ENCODE results near the gene CD81.

CD81 gene

GRCh38 chr11:2375964-2376551 lies 1.1 kb upstream of the CD81 start:
- no peak for DNase-seq (ENCODE audit: low read depth)

GRCh38 chr11:2377511-2378443 lies 667 bp downstream of the CD81 start:
- peak; percentile 56 for DNase-seq (ENCODE audit: low read depth)

GRCh38 chr11:2378527-2379210 lies 1.6 kb downstream of the CD81 start:
- DNase-seq (ENCODE audit: low read depth) = no peak

- DNase-seq (ENCODE audit: low read depth) = no peak
Observed at GRCh38 chr11:2379466-2380174, 2.5 kb downstream of the CD81 start.

- DNase-seq (ENCODE audit: low read depth) = no peak
Observed at GRCh38 chr11:2380396-2380795, 3.3 kb downstream of the CD81 start.

- no peak for DNase-seq (ENCODE audit: low read depth)
Observed at GRCh38 chr11:2380807-2381350, 3.8 kb downstream of the CD81 start.

GRCh38 chr11:2381494-2382128 lies 4.5 kb downstream of the CD81 start:
- DNase-seq (ENCODE audit: low read depth) = no peak

- no peak for DNase-seq (ENCODE audit: low read depth)
Observed at GRCh38 chr11:2382129-2382517, 5.0 kb downstream of the CD81 start.

- DNase-seq (ENCODE audit: low read depth) = no peak
Observed at GRCh38 chr11:2382936-2383851, 6.1 kb downstream of the CD81 start.

- peak; percentile 37 for DNase-seq (ENCODE audit: low read depth)
Observed at GRCh38 chr11:2383852-2384804, 7.0 kb downstream of the CD81 start.

GRCh38 chr11:2385156-2386151 lies 8.3 kb downstream of the CD81 start:
- DNase-seq (ENCODE audit: low read depth) = no peak

- DNase-seq (ENCODE audit: low read depth) = no peak
Observed at GRCh38 chr11:2386591-2386990, 9.5 kb downstream of the CD81 start.

- DNase-seq (ENCODE audit: low read depth) = no peak
Observed at GRCh38 chr11:2387266-2387987, 10.3 kb downstream of the CD81 start.

GRCh38 chr11:2388431-2389376 lies 11.6 kb downstream of the CD81 start:
- no peak for DNase-seq (ENCODE audit: low read depth)

GRCh38 chr11:2389377-2390026 lies 12.4 kb downstream of the CD81 start:
- DNase-seq (ENCODE audit: low read depth) = no peak

Measured in T follicular helper cell (primary cell).